Stimulated activated naive CD8-positive, alpha-beta T cell treated with anti-CD3 and anti-CD28 coated beads, Interleukin-15, Interleukin-2, amounts not matched to agents 100 ng/mL and 50 ng/mL, for 24 hours (primary cell): Measurements from ENCODE around the gene SRSF7.
"Not testable (repeated sequence)": the region's sequence is repeated elsewhere in the genome, so short reads cannot be mapped to it uniquely, and the experiment has no call there.

Experiments used
- H3K27ac Mint-ChIP-seq: one replicate; pipeline ENCODE4 v1.8.0; 2021; ENCODE audit warnings: mild to moderate bottlenecking, mixed read lengths
- H3K27me3 Mint-ChIP-seq: one replicate; pipeline ENCODE4 v1.8.0; 2021; ENCODE audit warnings: mixed read lengths
- H3K36me3 Mint-ChIP-seq: one replicate; pipeline ENCODE4 v1.8.0; 2021; ENCODE audit warnings: low read depth, mixed read lengths
- H3K4me1 Mint-ChIP-seq: one replicate; pipeline ENCODE4 v1.8.0; 2021; ENCODE audit warnings: low read depth, mixed read lengths
- H3K4me3 Mint-ChIP-seq: one replicate; pipeline ENCODE4 v1.8.0; 2021; ENCODE audit warnings: mild to moderate bottlenecking, mixed read lengths
- H3K9me3 Mint-ChIP-seq: one replicate; pipeline ENCODE4 v1.8.0; 2021; ENCODE audit warnings: mixed read lengths

Gene SRSF7

GRCh38 chr2:38747007-38747424, 4.1 kb downstream of the SRSF7 start:
- H3K27me3 Mint-ChIP-seq = peaks cover 3% of the 10 kb centered on the region
- no peaks in the 10 kb centered on the region for H3K9me3 Mint-ChIP-seq
- peak overlapping the region; percentile 87 for H3K27ac Mint-ChIP-seq
- H3K4me3 Mint-ChIP-seq = peak overlapping the region; percentile 99
- H3K36me3 Mint-ChIP-seq = peaks cover 89% of the 10 kb centered on the region
- H3K4me1 Mint-ChIP-seq = peaks cover 79% of the 10 kb centered on the region

GRCh38 chr2:38745267-38745666, 5.9 kb downstream of the SRSF7 start:
- peaks cover 88% of the 10 kb centered on the region for H3K36me3 Mint-ChIP-seq
- H3K9me3 Mint-ChIP-seq = no peaks in the 10 kb centered on the region
- peaks cover 80% of the 10 kb centered on the region for H3K4me1 Mint-ChIP-seq
- H3K4me3 Mint-ChIP-seq = peak overlapping the region; percentile 99
- no peaks in the 10 kb centered on the region for H3K27me3 Mint-ChIP-seq
- peak overlapping the region; percentile 87 for H3K27ac Mint-ChIP-seq

DNA sequence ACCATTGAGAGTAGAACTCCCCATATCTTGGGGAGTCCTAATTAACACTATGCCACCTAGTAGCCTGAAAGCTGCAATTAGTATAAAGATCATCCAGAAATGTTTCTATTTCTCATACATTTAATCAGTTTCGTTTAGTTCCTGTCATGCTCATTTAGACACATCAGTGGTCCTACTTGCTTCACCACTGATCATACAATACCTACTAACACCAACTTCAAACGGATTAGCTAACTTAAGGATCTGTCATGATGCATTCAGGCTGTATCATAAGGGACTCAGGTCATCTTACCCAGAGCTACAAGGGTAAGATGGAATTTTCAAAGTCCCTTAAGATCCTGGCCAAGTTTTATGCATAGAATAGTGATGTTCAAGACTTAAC, 6.8 kb downstream of the SRSF7 start:
- H3K27me3 Mint-ChIP-seq = no peaks in the 10 kb centered on the region
- peaks cover 84% of the 10 kb centered on the region for H3K36me3 Mint-ChIP-seq
- H3K4me3 Mint-ChIP-seq = peak overlapping the region; percentile 5
- H3K27ac Mint-ChIP-seq = peak overlapping the region; percentile 87
- no peaks in the 10 kb centered on the region for H3K9me3 Mint-ChIP-seq
- H3K4me1 Mint-ChIP-seq = peaks cover 74% of the 10 kb centered on the region

DNA sequence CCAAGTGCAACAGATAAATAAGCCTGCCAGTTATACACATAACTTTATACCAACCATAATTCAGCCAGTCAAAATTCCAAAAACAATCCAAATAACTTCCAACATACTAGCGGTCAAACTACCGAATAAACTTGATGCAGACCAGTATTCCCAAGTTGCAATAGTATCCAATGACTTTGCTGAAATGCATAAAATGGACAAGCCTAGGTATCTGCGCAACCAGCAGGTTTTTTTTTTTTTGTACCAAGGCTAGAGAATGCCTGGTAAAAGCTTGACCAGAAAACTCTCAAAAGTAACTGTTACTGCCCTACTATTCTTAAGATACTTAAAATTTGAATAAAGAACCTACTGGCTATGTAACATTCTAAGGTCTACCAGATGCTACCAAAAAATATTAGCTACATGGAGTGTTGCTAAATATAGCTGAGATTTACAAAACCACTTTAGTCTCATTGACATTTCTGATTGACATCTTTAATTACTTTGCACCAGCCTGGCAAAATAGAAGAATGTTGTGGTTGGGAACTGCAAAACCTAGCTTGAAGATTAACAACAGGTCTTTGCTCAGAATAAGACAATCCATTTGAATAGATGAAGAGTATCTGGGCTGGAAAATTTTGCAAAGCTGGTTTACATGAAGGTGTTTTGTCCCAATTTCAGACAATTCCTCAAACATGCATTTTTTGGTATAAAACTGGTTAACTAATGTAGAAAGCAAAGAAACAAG, 7.3 kb downstream of the SRSF7 start:
- H3K27me3 Mint-ChIP-seq = no peaks in the 10 kb centered on the region
- H3K9me3 Mint-ChIP-seq = no peaks in the 10 kb centered on the region
- H3K27ac Mint-ChIP-seq = peak overlapping the region; percentile 87
- H3K36me3 Mint-ChIP-seq = peaks cover 84% of the 10 kb centered on the region
- H3K4me1 Mint-ChIP-seq = peaks cover 72% of the 10 kb centered on the region
- H3K4me3 Mint-ChIP-seq = peak overlapping the region; percentile 5

- no peak overlapping the region for H3K4me3 Mint-ChIP-seq
These were observed 8.2 kb downstream of the SRSF7 start for GRCh38 chr2:38742797-38743559.

DNA sequence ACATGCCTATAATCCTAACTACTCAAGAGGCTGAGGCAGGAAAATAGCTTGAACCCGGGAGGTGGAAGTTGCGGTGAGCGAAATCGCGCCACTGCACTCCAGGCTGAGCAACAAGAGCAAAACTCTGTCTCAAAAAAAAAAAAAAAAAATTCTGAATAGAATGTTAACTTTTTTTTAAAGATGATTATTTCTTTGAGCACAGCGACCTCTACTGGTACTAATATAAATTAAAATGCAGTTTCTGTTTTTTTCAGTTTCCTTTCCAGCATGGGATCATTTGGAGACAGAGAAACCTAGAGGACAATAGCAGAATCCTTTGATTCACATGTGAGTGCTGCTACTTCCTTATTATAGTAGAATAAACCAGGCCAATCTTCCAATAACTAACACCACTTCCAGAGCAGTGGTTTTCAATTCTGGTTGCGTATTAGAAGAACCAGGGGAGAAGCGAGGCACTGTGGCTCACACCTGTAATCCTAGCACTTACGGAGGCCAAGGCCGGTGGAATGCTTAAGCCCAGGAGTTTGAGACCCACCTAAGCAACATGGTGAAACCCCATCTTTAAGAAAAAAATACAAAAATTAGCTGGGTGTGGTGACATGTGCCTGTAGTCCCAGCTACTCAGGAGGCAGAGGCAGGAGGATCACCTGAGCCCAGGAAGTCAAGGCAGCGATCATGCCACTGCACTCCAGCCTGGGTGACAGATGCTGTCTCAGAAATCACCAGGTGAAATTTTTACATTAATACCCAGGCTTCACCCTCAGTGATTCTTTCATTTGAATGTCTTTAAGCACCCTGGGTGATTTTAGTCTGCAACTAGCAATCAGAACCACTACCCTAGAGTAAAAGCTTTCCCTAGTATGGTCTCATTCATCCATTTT, 10.1 kb downstream of the SRSF7 start:
- Mint-ChIP-seq H3K9me3 (no peaks in the 10 kb centered on the region), H3K4me1 (peaks cover 46% of the 10 kb centered on the region), H3K27ac (peak overlapping the region; percentile 55), H3K27me3 (no peaks in the 10 kb centered on the region), H3K4me3 (peak overlapping the region; percentile 4), H3K36me3 (peaks cover 74% of the 10 kb centered on the region)

More at GRCh38 chr2:38742797-38743559, 8.2 kb downstream of the SRSF7 start:
- Mint-ChIP-seq H3K36me3 (peaks cover 84% of the 10 kb centered on the region), H3K9me3 (no peaks in the 10 kb centered on the region), H3K27ac (peak overlapping the region; percentile 18), H3K4me1 (peaks cover 64% of the 10 kb centered on the region), H3K27me3 (no peaks in the 10 kb centered on the region)

- H3K27ac Mint-ChIP-seq = peak overlapping the region; percentile 52
- H3K9me3 Mint-ChIP-seq = no peaks in the 10 kb centered on the region
- no peak overlapping the region for H3K4me3 Mint-ChIP-seq
- H3K4me1 Mint-ChIP-seq = peaks cover 30% of the 10 kb centered on the region
- peaks cover 65% of the 10 kb centered on the region for H3K36me3 Mint-ChIP-seq
- no peaks in the 10 kb centered on the region for H3K27me3 Mint-ChIP-seq
These were observed 11.6 kb downstream of the SRSF7 start for GRCh38 chr2:38739524-38739923.

GRCh38 chr2:38737925-38738324, 13.2 kb downstream of the SRSF7 start:
- H3K4me3 Mint-ChIP-seq = no peak overlapping the region
- H3K36me3 Mint-ChIP-seq = peaks cover 61% of the 10 kb centered on the region
- peaks cover 19% of the 10 kb centered on the region for H3K4me1 Mint-ChIP-seq
- no peaks in the 10 kb centered on the region for H3K9me3 Mint-ChIP-seq
- no peaks in the 10 kb centered on the region for H3K27me3 Mint-ChIP-seq
- peak overlapping the region; percentile 15 for H3K27ac Mint-ChIP-seq

- peak overlapping the region; percentile 12 for H3K27ac Mint-ChIP-seq
- not testable (repeated sequence) for H3K27me3 Mint-ChIP-seq, H3K9me3 Mint-ChIP-seq, H3K4me3 Mint-ChIP-seq
- H3K4me1 Mint-ChIP-seq = peaks cover 15% of the 10 kb centered on the region
- peaks cover 59% of the 10 kb centered on the region for H3K36me3 Mint-ChIP-seq
These were observed 14.0 kb downstream of the SRSF7 start for GRCh38 chr2:38737000-38737698.

- Mint-ChIP-seq H3K27me3 (no peaks in the 10 kb centered on the region), H3K36me3 (peaks cover 57% of the 10 kb centered on the region), H3K4me1 (peaks cover 8% of the 10 kb centered on the region), H3K4me3 (no peak overlapping the region), H3K27ac (no peak overlapping the region), H3K9me3 (no peaks in the 10 kb centered on the region)
These were observed 15.2 kb downstream of the SRSF7 start for GRCh38 chr2:38735999-38736320.

- Mint-ChIP-seq H3K4me1 (peaks cover 4% of the 10 kb centered on the region), H3K27ac (no peak overlapping the region), H3K36me3 (peaks cover 60% of the 10 kb centered on the region), H3K4me3 (no peak overlapping the region), H3K27me3 (no peaks in the 10 kb centered on the region), H3K9me3 (no peaks in the 10 kb centered on the region)
These were observed 16.7 kb downstream of the SRSF7 start for GRCh38 chr2:38734299-38735058.

DNA sequence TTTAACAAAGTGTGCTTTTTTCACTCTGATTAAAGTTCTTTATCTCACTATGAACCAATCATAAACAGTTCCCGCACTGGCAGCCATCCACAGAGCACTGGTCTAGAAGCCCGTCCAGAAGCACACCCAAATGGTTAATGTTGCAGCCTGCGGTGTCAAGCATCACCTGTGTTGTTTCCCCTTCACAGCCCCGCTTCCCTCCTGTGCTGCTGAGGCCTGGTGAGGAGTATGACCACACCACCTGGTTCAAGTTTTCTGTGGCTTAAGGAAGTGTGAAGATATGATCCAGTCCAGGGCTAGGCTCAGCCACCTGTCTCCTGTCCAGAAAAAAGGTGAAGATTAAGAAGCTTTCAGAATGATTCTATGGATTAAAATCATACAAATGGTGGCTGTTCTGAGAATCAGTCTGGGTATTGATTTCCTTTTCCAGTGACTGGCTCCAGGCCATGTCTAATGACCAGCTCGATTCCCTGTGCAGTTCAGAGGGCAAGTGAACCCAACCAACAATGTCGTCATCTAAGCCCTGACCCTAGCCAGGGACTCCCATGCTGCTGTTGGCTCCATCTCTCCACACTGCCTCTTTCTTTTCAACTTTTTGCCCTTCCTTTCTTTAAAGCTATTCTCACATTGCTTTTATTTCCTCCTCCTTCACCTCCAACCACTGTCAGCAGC, 17.7 kb downstream of the SRSF7 start:
- Mint-ChIP-seq H3K4me3 (no peak overlapping the region), H3K9me3 (no peaks in the 10 kb centered on the region), H3K4me1 (no peaks in the 10 kb centered on the region), H3K27me3 (no peaks in the 10 kb centered on the region), H3K27ac (no peak overlapping the region), H3K36me3 (peaks cover 49% of the 10 kb centered on the region)

DNA sequence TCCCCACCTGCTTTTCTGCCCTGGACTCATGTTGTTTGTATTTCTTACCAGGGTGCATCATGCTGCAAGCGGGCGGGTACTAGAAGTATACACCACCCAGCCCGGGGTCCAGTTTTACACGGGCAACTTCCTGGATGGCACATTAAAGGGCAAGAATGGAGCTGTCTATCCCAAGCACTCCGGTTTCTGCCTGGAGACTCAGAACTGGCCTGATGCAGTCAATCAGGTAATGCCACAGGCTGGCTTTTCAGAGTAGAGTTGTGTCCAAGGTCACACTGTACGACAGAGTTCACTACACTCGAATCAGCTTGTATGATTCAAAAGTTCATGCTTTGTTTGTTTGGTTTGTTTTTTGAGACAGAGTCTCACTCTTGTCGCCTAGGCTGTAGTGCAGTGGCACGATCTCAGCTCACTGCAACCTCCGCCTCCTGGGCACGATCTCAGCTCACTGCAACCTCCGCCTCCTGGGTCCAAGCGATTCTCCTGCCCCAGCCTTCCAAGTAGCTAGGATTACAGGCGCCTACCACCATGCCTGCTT, 19.4 kb downstream of the SRSF7 start:
- Mint-ChIP-seq H3K27me3 (no peaks in the 10 kb centered on the region), H3K4me1 (no peaks in the 10 kb centered on the region), H3K4me3 (no peak overlapping the region), H3K9me3 (no peaks in the 10 kb centered on the region), H3K27ac (no peak overlapping the region), H3K36me3 (peaks cover 36% of the 10 kb centered on the region)
